HEK293 (cell line): ENCODE results near the gene TJP3.

Experiments
- CTCF ChIA-PET: fragments of 350-600 bp; formaldehyde crosslinking; extraction: SDS; loops from one replicate; lab custom pipeline; 2021; ENCODE audit warnings: antibody characterized with exemption; lab: Yijun Ruan, JAX
- POLR2A ChIA-PET: fragments of 300-600 bp; formaldehyde crosslinking; extraction: SDS; loops from one replicate; lab custom pipeline; 2020; ENCODE audit warnings: antibody characterized with exemption, inconsistent platforms; lab: Yijun Ruan, JAX
- H3K27ac ChIP-seq: fragments of 200-500 bp; sonication (Bioruptor generic); 2 replicates; pipeline ENCODE4 v1.5.1; 2014; ENCODE audit warnings: low read depth, low read length, control low read depth, inconsistent platforms; ENCODE audit errors: extremely low read depth
- H3K36me3 ChIP-seq, 2 experiments: fragments of 200-500 bp in 1 of 2; sonication (Bioruptor generic) in 1 of 2; 1 replicate in 1 of 2; 2 replicates in 1 of 2; pipeline ENCODE4 v1.5.1; 2014 to 2017; ENCODE audit warnings: inconsistent platforms in 2 of 2, low read length in 2 of 2; ENCODE audit not compliant: control insufficient read depth in 2 of 2, insufficient read depth in 1 of 2
- H3K4me1 ChIP-seq: fragments of 200-500 bp; sonication (Bioruptor generic); 2 replicates; pipeline ENCODE4 v1.5.1; 2014; ENCODE audit warnings: mild to moderate bottlenecking, low read length, inconsistent platforms; ENCODE audit not compliant: control insufficient read depth, insufficient read depth
- H3K4me3 ChIP-seq: 2 replicates; pipeline ENCODE4 v1.5.1; 2011; ENCODE audit warnings: low read depth, mild to moderate bottlenecking, control low read depth, low read length, moderate library complexity
- H3K9me3 ChIP-seq: fragments of 200-500 bp; sonication (Bioruptor generic); 2 replicates; pipeline ENCODE4 v1.5.1; 2014; ENCODE audit warnings: low read depth, low read length, inconsistent platforms; ENCODE audit not compliant: control insufficient read depth, insufficient read depth
- GFI1B ChIP-seq: fragments of 450-650 bp; formaldehyde crosslinking; IDR thresholded peaks from 2 replicates; pipeline ENCODE4 v1.5.1; 2016; ENCODE audit warnings: missing biosample characterization, missing genetic modification characterization
- KLF1 ChIP-seq: fragments of 450-650 bp; formaldehyde crosslinking; IDR thresholded peaks from 2 replicates; pipeline ENCODE4 v1.5.1; 2016; ENCODE audit warnings: missing biosample characterization, missing genetic modification characterization
- KLF10 ChIP-seq: fragments of 450-650 bp; IDR thresholded peaks from 2 replicates; pipeline ENCODE4 v1.5.1; 2018; ENCODE audit warnings: missing biosample characterization, mild to moderate bottlenecking, missing genetic modification characterization
- KLF8 ChIP-seq: fragments of 450-650 bp; formaldehyde crosslinking; IDR thresholded peaks from 2 replicates; pipeline ENCODE4 v1.5.1; 2016; ENCODE audit warnings: missing biosample characterization, missing genetic modification characterization
- OSR2 ChIP-seq: fragments of 450-650 bp; formaldehyde crosslinking; IDR thresholded peaks from 2 replicates; pipeline ENCODE4 v1.5.1; 2016; ENCODE audit warnings: missing biosample characterization, missing genetic modification characterization
- OVOL3 ChIP-seq: fragments of 450-650 bp; formaldehyde crosslinking; IDR thresholded peaks from 2 replicates; pipeline ENCODE4 v1.5.1; 2016; ENCODE audit warnings: missing biosample characterization, missing genetic modification characterization
- SCRT2 ChIP-seq: fragments of 450-650 bp; formaldehyde crosslinking; IDR thresholded peaks from 2 replicates; pipeline ENCODE4 v1.5.1; 2016; ENCODE audit warnings: missing biosample characterization, missing genetic modification characterization
- SP2 ChIP-seq: fragments of 450-650 bp; formaldehyde crosslinking; IDR thresholded peaks from 2 replicates; pipeline ENCODE4 v1.5.1; 2016; ENCODE audit warnings: missing biosample characterization, missing genetic modification characterization
- WT1 ChIP-seq: fragments of 450-650 bp; formaldehyde crosslinking; IDR thresholded peaks from 2 replicates; pipeline ENCODE4 v1.5.1; 2016; ENCODE audit warnings: missing biosample characterization, missing genetic modification characterization
- YY1 ChIP-seq: fragments of 450-650 bp; formaldehyde crosslinking; IDR thresholded peaks from 2 replicates; pipeline ENCODE4 v1.5.1; 2018; ENCODE audit warnings: missing biosample characterization, missing genetic modification characterization
- ZBTB48 ChIP-seq: fragments of 450-650 bp; formaldehyde crosslinking; IDR thresholded peaks from 2 replicates; pipeline ENCODE4 v1.5.1; 2016; ENCODE audit warnings: missing biosample characterization, missing genetic modification characterization
- ZFHX2 ChIP-seq: fragments of 450-650 bp; formaldehyde crosslinking; conservative IDR thresholded peaks from 2 replicates; pipeline ENCODE4 v1.5.1; 2016; ENCODE audit warnings: missing biosample characterization, missing genetic modification characterization
- ZFP69B ChIP-seq: fragments of 450-650 bp; formaldehyde crosslinking; IDR thresholded peaks from 2 replicates; pipeline ENCODE4 v1.5.1; 2016; ENCODE audit warnings: missing biosample characterization, missing genetic modification characterization
- ZIC2 ChIP-seq: fragments of 450-650 bp; formaldehyde crosslinking; IDR thresholded peaks from 2 replicates; pipeline ENCODE4 v1.5.1; 2016; ENCODE audit warnings: missing biosample characterization, missing genetic modification characterization
- ZNF132 ChIP-seq: fragments of 450-650 bp; formaldehyde crosslinking; IDR thresholded peaks from 2 replicates; pipeline ENCODE4 v1.5.1; 2017; ENCODE audit warnings: missing biosample characterization, missing genetic modification characterization, borderline replicate concordance
- ZNF146 ChIP-seq: fragments of 450-650 bp; formaldehyde crosslinking; IDR thresholded peaks from 2 replicates; pipeline ENCODE4 v1.5.1; 2016; ENCODE audit warnings: missing biosample characterization, missing genetic modification characterization
- ZNF19 ChIP-seq: fragments of 450-650 bp; formaldehyde crosslinking; IDR thresholded peaks from 2 replicates; pipeline ENCODE4; 2016; ENCODE audit warnings: missing biosample characterization, missing genetic modification characterization, low read depth
- ZNF223 ChIP-seq: fragments of 450-650 bp; formaldehyde crosslinking; IDR thresholded peaks from 2 replicates; pipeline ENCODE4 v1.5.1; 2016; ENCODE audit warnings: missing biosample characterization, missing genetic modification characterization
- ZNF335 ChIP-seq: fragments of 450-650 bp; formaldehyde crosslinking; conservative IDR thresholded peaks from 2 replicates; pipeline ENCODE4 v1.5.1; 2016; ENCODE audit warnings: missing biosample characterization, missing genetic modification characterization
- ZNF341 ChIP-seq: fragments of 450-650 bp; formaldehyde crosslinking; IDR thresholded peaks from 2 replicates; pipeline ENCODE4; 2016; ENCODE audit warnings: low read depth, missing biosample characterization, missing genetic modification characterization
- ZNF366 ChIP-seq: fragments of 450-650 bp; formaldehyde crosslinking; conservative IDR thresholded peaks from 2 replicates; pipeline ENCODE4 v1.5.1; 2016; ENCODE audit warnings: missing biosample characterization, missing genetic modification characterization
- ZNF621 ChIP-seq: fragments of 450-650 bp; formaldehyde crosslinking; IDR thresholded peaks from 2 replicates; pipeline ENCODE4 v1.5.1; 2017; ENCODE audit warnings: missing biosample characterization, missing genetic modification characterization
- ZNF654 ChIP-seq: fragments of 450-650 bp; formaldehyde crosslinking; IDR thresholded peaks from 2 replicates; pipeline ENCODE4 v1.5.1; 2016; ENCODE audit warnings: low read depth, missing biosample characterization, missing genetic modification characterization
- ZNF677 ChIP-seq: fragments of 450-650 bp; IDR thresholded peaks from 2 replicates; pipeline ENCODE4 v1.5.0; 2018; ENCODE audit warnings: missing biosample characterization, mild to moderate bottlenecking, missing genetic modification characterization, moderate library complexity
- ZNF701 ChIP-seq: fragments of 450-650 bp; formaldehyde crosslinking; IDR thresholded peaks from 2 replicates; pipeline ENCODE4 v1.5.1; 2016; ENCODE audit warnings: missing biosample characterization, missing genetic modification characterization
- ZNF76 ChIP-seq: fragments of 450-650 bp; formaldehyde crosslinking; IDR thresholded peaks from 2 replicates; pipeline ENCODE4; 2016; ENCODE audit warnings: low read depth, missing biosample characterization, missing genetic modification characterization, borderline replicate concordance
- ZNF768 ChIP-seq: fragments of 450-650 bp; formaldehyde crosslinking; IDR thresholded peaks from 2 replicates; pipeline ENCODE4 v1.5.1; 2018; ENCODE audit warnings: missing biosample characterization, mild to moderate bottlenecking, missing genetic modification characterization
- ZXDB ChIP-seq: fragments of 450-650 bp; formaldehyde crosslinking; IDR thresholded peaks from 2 replicates; pipeline ENCODE4 v1.5.1; 2016; ENCODE audit warnings: missing biosample characterization, missing genetic modification characterization
- TF ChIP-seq, protein P1 (sequence below): fragments of 450-650 bp; formaldehyde crosslinking; IDR thresholded peaks from 2 replicates; pipeline ENCODE4 v1.5.1; 2016; ENCODE audit warnings: missing biosample characterization, missing genetic modification characterization
- TF ChIP-seq, protein P2 (sequence below): fragments of 450-650 bp; formaldehyde crosslinking; IDR thresholded peaks from 2 replicates; pipeline ENCODE4; 2016; ENCODE audit warnings: missing biosample characterization, missing genetic modification characterization
- TF ChIP-seq, protein P3 (sequence below): fragments of 450-650 bp; formaldehyde crosslinking; IDR thresholded peaks from 2 replicates; pipeline ENCODE4 v1.5.1; 2017; ENCODE audit warnings: missing biosample characterization, missing genetic modification characterization
- TF ChIP-seq, protein P4 (sequence below): fragments of 450-650 bp; formaldehyde crosslinking; IDR thresholded peaks from 2 replicates; pipeline ENCODE4 v1.5.1; 2017; ENCODE audit warnings: missing biosample characterization, missing genetic modification characterization
- TF ChIP-seq, protein P5 (sequence below): fragments of 450-650 bp; formaldehyde crosslinking; IDR thresholded peaks from 2 replicates; pipeline ENCODE4 v1.5.1; 2016; ENCODE audit warnings: missing biosample characterization, missing genetic modification characterization

The TJP3 gene

DNA sequence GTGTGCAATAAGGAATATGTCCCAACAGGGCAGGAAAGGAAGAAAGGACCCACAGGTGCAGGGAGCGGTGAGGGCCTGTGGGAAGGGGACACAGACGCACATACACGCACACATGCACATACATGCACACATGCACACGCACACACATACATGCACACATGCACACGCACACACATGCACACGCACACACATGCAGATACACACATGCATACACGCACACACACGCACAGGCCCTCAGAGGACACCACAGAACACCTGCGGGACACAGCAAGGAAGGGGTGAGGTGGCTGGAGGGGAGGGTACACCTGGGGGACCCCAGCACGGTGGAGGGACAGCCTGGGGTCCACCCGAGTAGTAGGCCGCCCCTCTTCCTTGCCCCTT, 20.8 kb upstream of the TJP3 start (continued):
- no peak for TF ChIP-seq ZNF146 (tag by site-specific recombination)
- peak; percentile 49 for TF ChIP-seq ZNF335 (tag by site-specific recombination)
- TF ChIP-seq ZNF223 (tag by site-specific recombination), result no peak
- no peak for TF ChIP-seq GFI1B (tag by site-specific recombination)
- TF ChIP-seq, protein P1, sequence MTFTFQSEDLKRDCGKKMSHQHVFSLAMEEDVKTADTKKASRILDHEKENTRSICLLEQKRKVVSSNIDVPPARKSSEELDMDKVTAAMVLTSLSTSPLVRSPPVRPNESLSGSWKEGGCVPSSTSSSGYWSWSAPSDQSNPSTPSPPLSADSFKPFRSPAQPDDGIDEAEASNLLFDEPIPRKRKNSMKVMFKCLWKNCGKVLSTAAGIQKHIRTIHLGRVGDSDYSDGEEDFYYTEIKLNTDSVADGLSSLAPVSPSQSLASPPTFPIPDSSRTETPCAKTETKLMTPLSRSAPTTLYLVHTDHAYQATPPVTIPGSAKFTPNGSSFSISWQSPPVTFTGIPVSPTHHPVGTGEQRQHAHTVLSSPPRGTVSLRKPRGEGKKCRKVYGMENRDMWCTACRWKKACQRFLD, result no peak
- no peak for TF ChIP-seq OVOL3
- TF ChIP-seq ZNF366 (tag by site-specific recombination), result 0 out of 2 replicates have a peak, but pooled peaks have one; percentile 21
- TF ChIP-seq SCRT2 (tag by site-specific recombination), result peak; percentile 97
- TF ChIP-seq ZNF768 (tag by site-specific recombination), result no peak
- TF ChIP-seq ZNF701, result no peak
- TF ChIP-seq, protein P2, sequence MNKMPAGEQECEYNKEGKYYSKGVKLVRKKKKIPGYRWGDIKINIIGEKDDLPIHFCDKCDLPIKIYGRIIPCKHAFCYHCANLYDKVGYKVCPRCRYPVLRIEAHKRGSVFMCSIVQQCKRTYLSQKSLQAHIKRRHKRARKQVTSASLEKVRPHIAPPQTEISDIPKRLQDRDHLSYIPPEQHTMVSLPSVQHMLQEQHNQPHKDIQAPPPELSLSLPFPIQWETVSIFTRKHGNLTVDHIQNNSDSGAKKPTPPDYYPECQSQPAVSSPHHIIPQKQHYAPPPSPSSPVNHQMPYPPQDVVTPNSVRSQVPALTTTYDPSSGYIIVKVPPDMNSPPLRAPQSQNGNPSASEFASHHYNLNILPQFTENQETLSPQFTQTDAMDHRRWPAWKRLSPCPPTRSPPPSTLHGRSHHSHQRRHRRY (tag by site-specific recombination), result no peak
- no peak for TF ChIP-seq ZNF132
- no peak for TF ChIP-seq ZNF677 (tag by site-specific recombination)
- TF ChIP-seq YY1 (tag by site-specific recombination), result no peak
- TF ChIP-seq ZNF19 (tag by site-specific recombination), result no peak
- TF ChIP-seq KLF10, result no peak
- TF ChIP-seq WT1 (tag by site-specific recombination), result 0 out of 2 replicates have a peak, but pooled peaks have one; percentile 24
- TF ChIP-seq, protein P3, sequence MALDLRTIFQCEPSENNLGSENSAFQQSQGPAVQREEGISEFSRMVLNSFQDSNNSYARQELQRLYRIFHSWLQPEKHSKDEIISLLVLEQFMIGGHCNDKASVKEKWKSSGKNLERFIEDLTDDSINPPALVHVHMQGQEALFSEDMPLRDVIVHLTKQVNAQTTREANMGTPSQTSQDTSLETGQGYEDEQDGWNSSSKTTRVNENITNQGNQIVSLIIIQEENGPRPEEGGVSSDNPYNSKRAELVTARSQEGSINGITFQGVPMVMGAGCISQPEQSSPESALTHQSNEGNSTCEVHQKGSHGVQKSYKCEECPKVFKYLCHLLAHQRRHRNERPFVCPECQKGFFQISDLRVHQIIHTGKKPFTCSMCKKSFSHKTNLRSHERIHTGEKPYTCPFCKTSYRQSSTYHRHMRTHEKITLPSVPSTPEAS (tag by site-specific recombination), result peak; percentile 93
- TF ChIP-seq ZBTB48, result peak; percentile 37; the same call in 1 of the 2 replicates

DNA sequence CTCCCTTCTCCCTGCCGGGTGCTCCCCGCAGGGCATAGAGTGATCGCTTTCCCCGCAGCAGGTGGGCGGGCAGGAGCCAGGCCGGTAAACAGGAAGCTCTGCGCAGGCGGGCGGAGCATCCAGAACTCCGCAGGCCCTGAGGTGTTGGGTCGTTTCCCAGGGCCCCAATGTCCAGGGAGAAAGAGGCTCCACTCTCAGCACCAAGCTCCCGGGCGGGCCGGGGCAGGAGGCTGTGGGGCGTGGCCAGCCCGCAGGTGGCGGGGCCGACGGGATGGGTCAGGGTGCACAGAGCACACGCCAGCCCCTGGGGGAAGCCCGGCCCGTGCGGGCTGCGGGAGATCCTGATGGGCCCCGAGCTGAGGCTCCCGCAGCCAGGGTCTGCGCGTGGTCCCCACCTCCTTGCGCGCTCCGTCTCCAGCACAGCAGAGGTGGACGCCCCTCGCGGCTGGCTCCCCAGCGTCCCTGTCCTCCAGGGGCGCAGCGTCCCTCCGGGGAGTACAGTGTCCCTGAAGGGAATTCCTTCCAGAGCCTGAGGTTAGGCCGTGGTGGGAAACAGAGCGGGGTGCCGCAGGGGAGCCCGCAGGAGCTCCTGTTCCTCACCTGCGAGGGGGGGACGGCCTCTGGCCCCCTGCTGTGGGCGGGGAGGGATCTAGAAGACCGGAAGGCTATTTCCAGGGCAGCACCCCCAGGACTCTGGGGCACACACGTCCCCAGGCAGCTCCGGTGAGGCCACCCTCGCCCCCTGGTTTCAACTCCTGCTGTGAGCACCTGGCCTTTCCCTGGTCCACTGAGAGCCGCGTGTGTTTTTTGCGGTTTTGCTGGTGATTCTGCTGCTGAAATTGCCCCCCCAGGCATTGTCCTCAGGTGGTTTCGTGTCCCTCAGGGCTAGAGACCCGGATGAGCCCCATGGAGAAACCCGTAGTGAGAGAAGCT, 20.1 kb upstream of the TJP3 start:
- peaks cover 0 to 7% of the 10 kb centered on the region in 2 experiments; a peak in 1 of 3 replicates for H3K36me3 ChIP-seq
- ChIA-PET CTCF (interaction anchor here (0.7 to 1.1 kb wide), 3 partner anchors 13 to 342 kb away, joined by 3 read pairs; no protein-coding TSS in a partner anchor), POLR2A (interaction anchor here (0.6 to 1.5 kb wide), 3 partner anchors 10 to 134 kb away, joined by 3 to 4 read pairs (median 3); no protein-coding TSS in a partner anchor)
- peak overlapping the region; percentile 37; the same call in 1 of the 2 replicates for H3K27ac ChIP-seq
- peaks cover 5% of the 10 kb centered on the region for H3K4me1 ChIP-seq
- H3K4me3 ChIP-seq, result no peak overlapping the region
- no peaks in the 10 kb centered on the region for H3K9me3 ChIP-seq
- TF ChIP-seq, protein P4, sequence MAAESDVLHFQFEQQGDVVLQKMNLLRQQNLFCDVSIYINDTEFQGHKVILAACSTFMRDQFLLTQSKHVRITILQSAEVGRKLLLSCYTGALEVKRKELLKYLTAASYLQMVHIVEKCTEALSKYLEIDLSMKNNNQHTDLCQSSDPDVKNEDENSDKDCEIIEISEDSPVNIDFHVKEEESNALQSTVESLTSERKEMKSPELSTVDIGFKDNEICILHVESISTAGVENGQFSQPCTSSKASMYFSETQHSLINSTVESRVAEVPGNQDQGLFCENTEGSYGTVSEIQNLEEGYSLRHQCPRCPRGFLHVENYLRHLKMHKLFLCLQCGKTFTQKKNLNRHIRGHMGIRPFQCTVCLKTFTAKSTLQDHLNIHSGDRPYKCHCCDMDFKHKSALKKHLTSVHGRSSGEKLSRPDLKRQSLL (tag by site-specific recombination), result no peak
- TF ChIP-seq ZNF76 (peak; percentile 47; the same call in 1 of the 2 replicates), ZIC2 (tag by site-specific recombination) (peak; percentile 97), ZNF654 (tag by site-specific recombination) (no peak), SCRT2 (tag by site-specific recombination) (peak; percentile 93), KLF8 (peak; percentile 37; the same call in 1 of the 2 replicates), ZFHX2 (tag by site-specific recombination) (peak; percentile 55), KLF1 (peak; percentile 26; the same call in 1 of the 2 replicates), ZNF621 (no peak), ZFP69B (tag by site-specific recombination) (0 out of 2 replicates have a peak, but pooled peaks have one; percentile 11), SP2 (tag by site-specific recombination) (peak; percentile 44), OSR2 (0 out of 2 replicates have a peak, but pooled peaks have one; percentile 50), ZXDB (tag by site-specific recombination) (peak; percentile 70), ZNF341 (tag by site-specific recombination) (peak; percentile 82)
- TF ChIP-seq, protein P5, sequence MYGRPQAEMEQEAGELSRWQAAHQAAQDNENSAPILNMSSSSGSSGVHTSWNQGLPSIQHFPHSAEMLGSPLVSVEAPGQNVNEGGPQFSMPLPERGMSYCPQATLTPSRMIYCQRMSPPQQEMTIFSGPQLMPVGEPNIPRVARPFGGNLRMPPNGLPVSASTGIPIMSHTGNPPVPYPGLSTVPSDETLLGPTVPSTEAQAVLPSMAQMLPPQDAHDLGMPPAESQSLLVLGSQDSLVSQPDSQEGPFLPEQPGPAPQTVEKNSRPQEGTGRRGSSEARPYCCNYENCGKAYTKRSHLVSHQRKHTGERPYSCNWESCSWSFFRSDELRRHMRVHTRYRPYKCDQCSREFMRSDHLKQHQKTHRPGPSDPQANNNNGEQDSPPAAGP (tag by site-specific recombination), result peak; percentile 35; the same call in 1 of the 2 replicates
